DOHH2 (cell line): ENCODE data around the gene FAS.
A peak's percentile ranks its signal among the peaks of the same experiment; 100 is the strongest.

Experiments
- H3F3A ChIP-seq: fragments of 200-600 bp; sonication (generic), shearing (Covaris generic); 2 replicates; pipeline ENCODE4 v1.6.0; 2016; ENCODE audit warnings: antibody characterized with exemption, mild to moderate bottlenecking; ENCODE audit not compliant: control insufficient read depth, insufficient read depth
- H3K27ac ChIP-seq: fragments of 200-600 bp; sonication (generic); 2 replicates; pipeline ENCODE4 v1.5.1; 2014; ENCODE audit warnings: low read depth, mild to moderate bottlenecking, low read length, moderate library complexity
- H3K27me3 ChIP-seq: fragments of 200-600 bp; sonication (generic); 2 replicates; pipeline ENCODE4 v1.6.1; 2014; ENCODE audit warnings: mild to moderate bottlenecking, low read length, mixed read lengths; ENCODE audit not compliant: control insufficient read depth
- H3K36me3 ChIP-seq: fragments of 200-600 bp; sonication (generic); 2 replicates; pipeline ENCODE4 v1.6.1; 2014; ENCODE audit warnings: mild to moderate bottlenecking, low read length, moderate library complexity, mixed read lengths; ENCODE audit not compliant: control insufficient read depth
- H3K4me1 ChIP-seq: fragments of 200-600 bp; sonication (generic); 2 replicates; pipeline ENCODE4 v1.6.1; 2014; ENCODE audit warnings: mild to moderate bottlenecking, low read length, mixed read lengths; ENCODE audit not compliant: control insufficient read depth
- H3K4me2 ChIP-seq: fragments of 200-600 bp; sonication (generic); 2 replicates; pipeline ENCODE4 v1.6.0; 2014; ENCODE audit warnings: mild to moderate bottlenecking, low read length, moderate library complexity
- H3K4me3 ChIP-seq: fragments of 200-600 bp; sonication (generic); 2 replicates; pipeline ENCODE4 v1.5.1; 2014; ENCODE audit warnings: mild to moderate bottlenecking, low read length, mixed read lengths
- H3K79me2 ChIP-seq: fragments of 200-600 bp; sonication (generic); 2 replicates; pipeline ENCODE4 v1.6.1; 2014; ENCODE audit warnings: mild to moderate bottlenecking, low read length, mixed read lengths; ENCODE audit not compliant: control insufficient read depth
- H3K9me2 ChIP-seq: fragments of 200-600 bp; sonication (generic); replicated peaks from 2 replicates; pipeline ENCODE4 v1.6.1; 2014; ENCODE audit warnings: mild to moderate bottlenecking, low read length, mixed read lengths; ENCODE audit not compliant: control insufficient read depth
- H3K9me3 ChIP-seq: fragments of 200-600 bp; sonication (generic); 2 replicates; pipeline ENCODE4 v1.6.1; 2014; ENCODE audit warnings: antibody characterized with exemption, low read length, mixed read lengths; ENCODE audit not compliant: control insufficient read depth, insufficient read depth
- H4K20me1 ChIP-seq: fragments of 200-600 bp; sonication (generic); 2 replicates; pipeline ENCODE4 v1.6.0; 2014; ENCODE audit warnings: low read depth, mild to moderate bottlenecking, antibody characterized with exemption, low read length, moderate library complexity; ENCODE audit not compliant: control insufficient read depth, insufficient read depth
- CTCF ChIP-seq: fragments of 200-600 bp; sonication (generic); IDR thresholded peaks from one replicate; pipeline ENCODE4 v1.5.1; 2014; ENCODE audit warnings: antibody characterized with exemption, mild to moderate bottlenecking, low read depth, low read length; ENCODE audit not compliant: poor library complexity, severe bottlenecking
- EZH2phosphoT487 ChIP-seq: fragments of 200-600 bp; sonication (generic); IDR thresholded peaks from 2 replicates; pipeline ENCODE4 v1.6.1; 2017; ENCODE audit warnings: borderline replicate concordance, mild to moderate bottlenecking, antibody characterized with exemption, low read length, moderate library complexity, mixed read lengths

FAS gene

GRCh38 chr10:88995156-88995876, 4.7 kb downstream of the FAS start:
- H3K79me2 ChIP-seq: no peaks in the 10 kb centered on the region
- no peaks in the 10 kb centered on the region for H4K20me1 ChIP-seq
- H3K4me2 ChIP-seq: peak overlapping the region; percentile 19; the same call in 1 of the 2 replicates
- TF ChIP-seq EZH2phosphoT487 (no peak), CTCF (no peak)
- peaks cover 20% of the 10 kb centered on the region for H3K27me3 ChIP-seq
- H3K9me2 ChIP-seq: no peaks in the 10 kb centered on the region
- no peaks in the 10 kb centered on the region for H3K9me3 ChIP-seq
- peaks cover 37% of the 10 kb centered on the region for H3K4me1 ChIP-seq
- no peak overlapping the region for H3K27ac ChIP-seq
- no peak overlapping the region for H3K4me3 ChIP-seq
- H3F3A ChIP-seq: no peaks in the 10 kb centered on the region
- no peaks in the 10 kb centered on the region for H3K36me3 ChIP-seq

GRCh38 chr10:88996927-88997326, 6.3 kb downstream of the FAS start:
- no peaks in the 10 kb centered on the region for H3K36me3 ChIP-seq
- H4K20me1 ChIP-seq: no peaks in the 10 kb centered on the region
- peaks cover 35% of the 10 kb centered on the region for H3K4me1 ChIP-seq
- TF ChIP-seq EZH2phosphoT487 (no peak), CTCF (no peak)
- H3K9me2 ChIP-seq: no peaks in the 10 kb centered on the region
- no peak overlapping the region for H3K4me3 ChIP-seq
- H3K79me2 ChIP-seq: no peaks in the 10 kb centered on the region
- H3K9me3 ChIP-seq: no peaks in the 10 kb centered on the region
- no peak overlapping the region for H3K27ac ChIP-seq
- H3K27me3 ChIP-seq: peaks cover 17% of the 10 kb centered on the region
- no peak overlapping the region for H3K4me2 ChIP-seq
- H3F3A ChIP-seq: no peaks in the 10 kb centered on the region

DNA sequence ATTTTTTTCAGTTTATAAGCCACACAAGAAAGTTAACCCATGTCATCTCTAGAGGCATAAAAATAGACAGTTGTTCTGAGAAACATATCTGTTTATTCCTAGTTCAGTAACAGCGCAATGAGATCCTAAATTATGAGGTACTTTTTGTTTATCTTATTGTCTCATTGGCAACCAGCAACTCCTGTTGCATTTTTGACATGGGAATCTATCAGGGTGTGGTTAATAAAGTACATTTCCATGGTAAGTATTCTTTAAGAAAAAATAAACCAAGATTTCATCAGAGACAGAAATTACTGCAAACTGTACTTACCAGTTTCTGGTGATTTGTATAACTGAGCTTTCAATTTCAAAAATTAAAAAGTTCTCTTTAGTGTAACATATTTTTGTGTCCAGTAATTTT, 9.0 kb downstream of the FAS start:
- H3K4me3 ChIP-seq: no peak overlapping the region
- H3K9me2 ChIP-seq: no peaks in the 10 kb centered on the region
- no peaks in the 10 kb centered on the region for H3F3A ChIP-seq
- peaks cover 15% of the 10 kb centered on the region for H3K27me3 ChIP-seq
- H3K4me2 ChIP-seq: peak overlapping the region; percentile 28
- H3K9me3 ChIP-seq: no peaks in the 10 kb centered on the region
- TF ChIP-seq CTCF (no peak), EZH2phosphoT487 (no peak)
- H3K36me3 ChIP-seq: no peaks in the 10 kb centered on the region
- no peak overlapping the region for H3K27ac ChIP-seq
- H4K20me1 ChIP-seq: no peaks in the 10 kb centered on the region
- peaks cover 34% of the 10 kb centered on the region for H3K4me1 ChIP-seq
- H3K79me2 ChIP-seq: no peaks in the 10 kb centered on the region
